H1 (cell line): ENCODE measurements around the gene ASS1. TPM values are rescaled to one million over a fixed set of nuclear protein-coding genes. Genes with fewer than 3 reads are reported as not detected.

Source experiments
- CTCF ChIA-PET: fragments of 300-600 bp; sonication (Branson Sonifier 250); formaldehyde crosslinking; loops from one replicate; lab custom pipeline; 2021; ENCODE audit not compliant: partially characterized antibody; lab: Charles Lee
- POLR2A ChIA-PET: fragments of 300-600 bp; sonication (Branson Sonifier 250); formaldehyde crosslinking; loops from one replicate; lab custom pipeline; 2021; ENCODE audit warnings: inconsistent platforms; ENCODE audit not compliant: partially characterized antibody; lab: Charles Lee
- DNase-seq, 2 experiments: peaks; one replicate each; pipeline versions ENCODE4 v3.0.0 to v3.0.0-alpha.2; 2010 to 2022; ENCODE audit warnings: low spot score in 2 of 2, low read depth in 1 of 2, mixed read lengths in 1 of 2
- FAIRE-seq: peaks from 2 replicates; lab custom pipeline; 2011; peaks lifted over from hg19 to GRCh38; lab: Jason Lieb, UNC
- H2AFZ ChIP-seq: 2 replicates; pipeline ENCODE4 v1.8.1; 2012; ENCODE audit warnings: low read length, inconsistent platforms
- H2AK5ac ChIP-seq: 2 replicates; pipeline ENCODE4 v1.6.1; 2013; ENCODE audit warnings: low read depth, low read length
- H2BK120ac ChIP-seq: replicated peaks from 2 replicates; pipeline ENCODE3; 2013; ENCODE audit warnings: low read depth, low read length, inconsistent platforms
- H2BK12ac ChIP-seq: 2 replicates; pipeline ENCODE4 v1.6.1; 2013; ENCODE audit warnings: low read depth, low read length
- H2BK15ac ChIP-seq: 2 replicates; pipeline ENCODE4 v1.6.1; 2013; ENCODE audit warnings: low read length
- H2BK20ac ChIP-seq: 2 replicates; pipeline ENCODE4 v1.6.1; 2013; ENCODE audit warnings: low read length
- H2BK5ac ChIP-seq: 2 replicates; pipeline ENCODE4 v1.6.1; 2013; ENCODE audit warnings: low read depth, low read length
- H3K14ac ChIP-seq: 2 replicates; pipeline ENCODE4 v1.6.1; 2013; ENCODE audit warnings: inconsistent platforms; ENCODE audit not compliant: insufficient read length
- H3K18ac ChIP-seq: 2 replicates; pipeline ENCODE4 v1.6.1; 2013; ENCODE audit warnings: low read length; ENCODE audit errors: extremely low read depth
- H3K23ac ChIP-seq: 2 replicates; pipeline ENCODE4 v1.6.1; 2013; ENCODE audit warnings: inconsistent platforms; ENCODE audit not compliant: insufficient read length
- H3K23me2 ChIP-seq: 2 replicates; pipeline ENCODE4 v1.6.1; 2013; ENCODE audit warnings: low read depth, low read length
- H3K27ac ChIP-seq: 2 replicates; pipeline ENCODE4 v1.6.1; 2011; ENCODE audit warnings: low read depth, low read length, inconsistent platforms
- H3K27me3 ChIP-seq, 4 experiments: replicated peaks in 1 of 4; 1 replicate in 1 of 4; 2 replicates in 3 of 4; pipeline versions ENCODE4 v1.6.1 to v1.8.1; 2011 to 2013; ENCODE audit warnings: low read length in 3 of 4, mild to moderate bottlenecking in 3 of 4, inconsistent platforms in 2 of 4, mixed read lengths in 2 of 4, moderate library complexity in 1 of 4; ENCODE audit not compliant: control insufficient read depth in 3 of 4, insufficient read depth in 3 of 4; ENCODE audit errors: extremely low read depth in 1 of 4
- H3K36me3 ChIP-seq, 4 experiments: 2 replicates each; pipeline versions ENCODE4 v1.6.1 to v1.8.1; 2011 to 2013; ENCODE audit warnings: mild to moderate bottlenecking in 4 of 4, low read length in 3 of 4, moderate library complexity in 2 of 4, control low read depth in 1 of 4, inconsistent platforms in 1 of 4; ENCODE audit not compliant: insufficient read depth in 4 of 4, control insufficient read depth in 2 of 4
- H3K4ac ChIP-seq: replicated peaks from 2 replicates; pipeline ENCODE3; 2013; ENCODE audit warnings: low read length, low read depth, mixed read lengths, inconsistent platforms; ENCODE audit not compliant: insufficient read length
- H3K4me1 ChIP-seq, 4 experiments: replicated peaks in 1 of 4; 1 replicate in 1 of 4; 2 replicates in 3 of 4; pipeline versions ENCODE4 v1.6.1 to v1.8.1; 2011 to 2013; ENCODE audit warnings: low read length in 3 of 4, inconsistent platforms in 2 of 4, mixed read lengths in 1 of 4; ENCODE audit not compliant: insufficient read depth in 4 of 4, control insufficient read depth in 3 of 4
- H3K4me2 ChIP-seq, 2 experiments: 2 replicates each; pipeline versions ENCODE4 v1.6.1 to v1.8.1; 2011 to 2013; ENCODE audit warnings: low read depth in 2 of 2, low read length in 2 of 2, control low read depth in 1 of 2, inconsistent platforms in 1 of 2, mild to moderate bottlenecking in 1 of 2; ENCODE audit not compliant: insufficient read depth in 1 of 2
- H3K4me3 ChIP-seq, 4 experiments: fragments of 200-600, 300-600 bp in 1 of 4; sonication (generic), shearing (Covaris generic), sonication (Bioruptor Twin) in 1 of 4; 2 replicates each; pipeline versions ENCODE4 v1.5.1 to v1.8.1; 2011 to 2016; ENCODE audit warnings: low read length in 4 of 4, low read depth in 3 of 4, control low read depth in 2 of 4, inconsistent platforms in 2 of 4, mild to moderate bottlenecking in 2 of 4, mixed read lengths in 1 of 4, moderate library complexity in 1 of 4; ENCODE audit not compliant: insufficient read depth in 2 of 4; ENCODE audit errors: extremely low read depth in 1 of 4
- H3K56ac ChIP-seq: replicated peaks from 2 replicates; pipeline ENCODE3; 2013; ENCODE audit warnings: low read depth, mild to moderate bottlenecking, mixed read lengths, low read length, inconsistent platforms; ENCODE audit not compliant: insufficient read length
- H3K79me1 ChIP-seq: 2 replicates; pipeline ENCODE4 v1.6.1; 2013; ENCODE audit warnings: low read depth, low read length, control low read depth
- H3K79me2 ChIP-seq, 2 experiments: 2 replicates each; pipeline versions ENCODE4 v1.6.1 to v1.8.1; 2012 to 2013; ENCODE audit warnings: low read length in 2 of 2, mild to moderate bottlenecking in 2 of 2, inconsistent platforms in 1 of 2; ENCODE audit not compliant: insufficient read depth in 2 of 2, control insufficient read depth in 1 of 2
- H3K9ac ChIP-seq, 4 experiments: replicated peaks in 1 of 4; 1 replicate in 1 of 4; 2 replicates in 3 of 4; pipeline versions ENCODE4 v1.6.1 to v1.8.1; 2011 to 2013; ENCODE audit warnings: low read depth in 3 of 4, low read length in 3 of 4, control low read depth in 2 of 4, mild to moderate bottlenecking in 2 of 4, moderate library complexity in 2 of 4, inconsistent platforms in 1 of 4; ENCODE audit errors: extremely low read depth in 1 of 4
- H3K9me3 ChIP-seq, 2 experiments: 2 replicates each; pipeline versions ENCODE4 v1.6.1 to v1.8.1; 2012 to 2013; ENCODE audit warnings: mild to moderate bottlenecking in 2 of 2, moderate library complexity in 2 of 2, control low read depth in 1 of 2, inconsistent platforms in 1 of 2, low read depth in 1 of 2, low read length in 1 of 2, mixed read lengths in 1 of 2; ENCODE audit not compliant: insufficient read depth in 2 of 2
- H4K20me1 ChIP-seq, 2 experiments: replicated peaks in 1 of 2; 2 replicates each; pipeline versions ENCODE3 to v1.8.1; 2011 to 2013; ENCODE audit warnings: inconsistent platforms in 2 of 2, low read length in 2 of 2, mild to moderate bottlenecking in 1 of 2; ENCODE audit not compliant: insufficient read depth in 2 of 2, control insufficient read depth in 1 of 2
- H4K5ac ChIP-seq: 2 replicates; pipeline ENCODE4 v1.6.1; 2013; ENCODE audit warnings: low read length, low read depth, mixed read lengths, inconsistent platforms; ENCODE audit not compliant: insufficient read length
- H4K8ac ChIP-seq: 2 replicates; pipeline ENCODE4 v1.8.0; 2013; ENCODE audit warnings: mild to moderate bottlenecking, moderate library complexity, low read length, inconsistent platforms; ENCODE audit not compliant: insufficient read depth; ENCODE audit errors: extremely low read depth
- H4K91ac ChIP-seq: replicated peaks from 2 replicates; pipeline ENCODE3; 2013; ENCODE audit warnings: low read length, mixed read lengths, inconsistent platforms; ENCODE audit not compliant: insufficient read length
- CBX5 ChIP-seq: fragments of 300-800, 300-1000 bp; sonication (generic); IDR thresholded peaks from 2 replicates; pipeline ENCODE4 v1.7.1; 2016; ENCODE audit warnings: antibody characterized with exemption, low read length, low read depth
- CEBPB ChIP-seq: IDR thresholded peaks from 2 replicates; pipeline ENCODE4 v1.6.1; 2012; ENCODE audit warnings: low read depth, low read length
- EGR1 ChIP-seq: IDR thresholded peaks from 2 replicates; pipeline ENCODE4 v1.6.1; 2011; ENCODE audit warnings: low read depth, low read length, borderline replicate concordance
- FOSL1 ChIP-seq: IDR thresholded peaks from 2 replicates; pipeline ENCODE4 v1.6.1; 2011; ENCODE audit warnings: mild to moderate bottlenecking, low read depth, low read length, moderate library complexity; ENCODE audit not compliant: insufficient read depth
- GABPA ChIP-seq: IDR thresholded peaks from 2 replicates; pipeline ENCODE4 v1.6.1; 2011; ENCODE audit warnings: mild to moderate bottlenecking, low read length, moderate library complexity, borderline replicate concordance; ENCODE audit not compliant: insufficient read depth
- JUN ChIP-seq: IDR thresholded peaks from 2 replicates; pipeline ENCODE4 v1.6.1; 2011; ENCODE audit warnings: low read depth, mild to moderate bottlenecking, improper control_type of control experiment, low read length
- SAP30 ChIP-seq: fragments of 300-600 bp; sonication (generic); IDR thresholded peaks from 2 replicates; pipeline ENCODE4 v1.7.1; 2012; ENCODE audit warnings: low read length, moderate library complexity, mild to moderate bottlenecking, inconsistent platforms; ENCODE audit not compliant: insufficient read depth, insufficient replicate concordance
- SIRT6 ChIP-seq: IDR thresholded peaks from one replicate; pipeline ENCODE4 v1.7.1; 2012; ENCODE audit warnings: low read length, inconsistent platforms
- ZNF274 ChIP-seq: IDR thresholded peaks from 2 replicates; pipeline ENCODE4 v1.7.0; 2012; ENCODE audit warnings: low read length, borderline replicate concordance; ENCODE audit errors: extremely low read depth
- WGBS, 2 experiments: shearing (Covaris generic) in 1 of 2; methylation state at CpG; one replicate each; pipeline versions ENCODE4 v1.1.6 to v1.1.7; 2013 to 2015; ENCODE audit warnings: low lambda C conversion rate in 2 of 2, mixed read lengths in 2 of 2, inconsistent platforms in 1 of 2, low coverage in 1 of 2, missing lambda C conversion rate in 1 of 2; ENCODE audit not compliant: insufficient replicate concordance in 2 of 2, insufficient coverage in 1 of 2, insufficient read length in 1 of 2; ENCODE audit errors: extremely low coverage in 1 of 2, missing lambda C conversion rate in 1 of 2; 5-methylcytosine and 5-hydroxymethylcytosine counted together
- polyA plus RNA-seq, 7 experiments: library from polyadenylated mRNA; depleted of rRNA in 3 of 7; stranded (reverse) in 5 of 7; unstranded in 2 of 7; fragments of >200 nt in 5 of 7; fragments of 200-250 nt in 2 of 7; gene quantifications; 1 replicate in 5 of 7; 2 replicates in 1 of 7; 4 replicates in 1 of 7; pipeline versions ENCODE4 v1.2.1 to v1.2.3, GENCODE V29; 2011 to 2013; ENCODE audit warnings: missing spikeins in 2 of 7, mixed read lengths in 2 of 7
- total RNA-seq: library from RNA; stranded (reverse); fragmentation: NEBNext Ultra II Directional; extraction: Animal tissue kit (Norgen Biotek cat#: 25700); gene quantifications from 2 replicates; pipeline ENCODE4 v1.2.1, GENCODE V29; 2021

ASS1 gene
- total and polyA plus RNA-seq, 2 of the 8 experiments (the other 6 are each of a cell fraction or from before 2014, with no cell fraction given): 108 to 296 TPM

DNA sequence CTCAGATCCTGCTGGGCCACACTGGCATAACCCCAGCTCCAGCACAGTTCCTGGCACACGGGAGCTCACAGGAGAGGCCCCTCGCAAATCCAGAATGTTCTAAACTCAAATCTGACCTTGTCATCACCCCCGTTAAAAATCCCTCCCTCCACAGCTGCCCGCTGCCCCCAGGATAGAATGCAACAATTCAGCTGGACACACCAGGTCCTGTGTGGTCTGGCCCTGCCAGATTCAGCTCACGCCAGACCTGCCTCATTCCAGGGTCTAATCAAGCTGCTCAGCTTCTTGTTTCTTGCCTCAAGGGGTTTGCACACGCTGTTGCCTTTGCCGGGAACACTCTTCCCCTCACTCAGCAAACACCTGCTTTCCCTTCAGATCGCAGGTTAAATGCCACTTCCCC is 45.0 kb upstream of the ASS1 start:
- no peaks in the 10 kb centered on the region for H3K79me2 ChIP-seq
- no peak overlapping the region for H4K91ac ChIP-seq
- no peak overlapping the region for H3K56ac ChIP-seq
- H3K4me2 ChIP-seq: no peak overlapping the region
- H4K5ac ChIP-seq: no peak overlapping the region
- H3K4me3 ChIP-seq: no peak overlapping the region
- no peak overlapping the region for H3K14ac ChIP-seq
- WGBS, 2 experiments: 92% methylated on average over 8 of the region's 8 CpGs; no CpG with 5 or more reads in 1 of the 2 experiments
- DNase-seq (no peak), FAIRE-seq (no peak)
- no peaks in the 10 kb centered on the region for H3K23me2 ChIP-seq
- ChIA-PET POLR2A (interaction anchor here (0.7 to 0.9 kb wide), 2 partner anchors 237 to 286 kb away, joined by 3 read pairs; no protein-coding TSS in a partner anchor), CTCF (interaction anchor here (0.9 to 1.9 kb wide), 6 partner anchors 8 to 51 kb away, joined by 3 to 4 read pairs (median 3); no protein-coding TSS in a partner anchor)
- H2BK120ac ChIP-seq: no peak overlapping the region
- no peak overlapping the region for H3K27ac ChIP-seq
- H3K9ac ChIP-seq: no peak overlapping the region
- H2AFZ ChIP-seq: no peak overlapping the region
- H2AK5ac ChIP-seq: no peak overlapping the region
- H2BK5ac ChIP-seq: no peak overlapping the region
- no peaks in the 10 kb centered on the region for H3K27me3 ChIP-seq
- no peaks in the 10 kb centered on the region; a peak in 2 of 8 replicates for H3K36me3 ChIP-seq
- no peak overlapping the region for H3K23ac ChIP-seq
- no peaks in the 10 kb centered on the region for H3K4me1 ChIP-seq
- H4K8ac ChIP-seq: no peak overlapping the region
- H3K9me3 ChIP-seq: no peaks in the 10 kb centered on the region
- no peaks in the 10 kb centered on the region for H3K79me1 ChIP-seq
- H4K20me1 ChIP-seq: no peaks in the 10 kb centered on the region
- no peak overlapping the region for H2BK15ac ChIP-seq
- TF ChIP-seq SAP30 (no peak), CBX5 (no peak), JUN (no peak), SIRT6 (no peak), CEBPB (no peak), ZNF274 (no peak), GABPA (no peak), EGR1 (no peak), FOSL1 (no peak)
- TF ChIP-seq, all 59 proteins: peak for 0
- Histone ChIP-seq H2BK20ac (no peak overlapping the region), H3K18ac (no peak overlapping the region; the same call in 1 of the 2 replicates), H2BK12ac (no peak overlapping the region), H3K4ac (no peak overlapping the region)
